ENCODE measurements around the gene SYCP1. TPM values are rescaled to one million over a fixed set of nuclear protein-coding genes. Genes with fewer than 3 reads are reported as not detected.
"Not testable (repeated sequence)": the region's sequence is repeated elsewhere in the genome, so short reads cannot be mapped to it uniquely, and the experiment has no call there.

SYCP1 gene
- total RNA-seq, 1 experiment from 2014 or later = not detected

DNA sequence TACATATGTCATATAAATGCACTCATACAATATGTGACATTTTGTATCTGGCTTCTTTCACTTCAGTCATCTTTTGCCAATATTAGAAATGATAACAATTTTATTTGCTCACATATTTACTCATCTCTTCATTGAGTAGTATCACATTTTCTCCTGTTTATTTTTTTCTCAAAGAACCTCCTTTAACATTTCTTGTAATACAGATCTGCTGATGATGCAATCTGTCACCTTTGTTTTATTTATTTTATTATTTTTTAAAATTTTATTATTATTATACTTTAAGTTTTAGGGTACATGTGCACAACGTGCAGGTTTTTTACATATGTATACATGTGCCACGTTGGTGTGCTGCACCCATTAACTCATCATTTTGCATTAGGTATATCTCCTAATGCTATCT lies 159.1 kb downstream of the SYCP1 start:
- H3K9me3 ChIP-seq = no peaks in the 10 kb centered on the region
- Mint-ChIP-seq H3K4me3 (ENCODE audit: unreplicated experiment) (no peak overlapping the region), H3K27ac (ENCODE audit: unreplicated experiment) (no peak overlapping the region), H3K9me3 (ENCODE audit: unreplicated experiment) (no peaks in the 10 kb centered on the region), H3K4me1 (ENCODE audit: low read depth, unreplicated experiment) (no peaks in the 10 kb centered on the region), H3K36me3 (ENCODE audit: insufficient read depth, unreplicated experiment) (no peaks in the 10 kb centered on the region), H3K27me3 (ENCODE audit: insufficient read depth, unreplicated experiment) (no peaks in the 10 kb centered on the region)
- H3K27me3 ChIP-seq (replicated peaks; ENCODE audit: control insufficient read depth, insufficient read depth, low read length) = no peaks in the 10 kb centered on the region
- no TSS peak for BruUV-seq (replicated peaks)
- ChIA-PET CTCF (no interaction called here), POLR2A (no interaction called here)
- TF ChIP-seq, protein P1, sequence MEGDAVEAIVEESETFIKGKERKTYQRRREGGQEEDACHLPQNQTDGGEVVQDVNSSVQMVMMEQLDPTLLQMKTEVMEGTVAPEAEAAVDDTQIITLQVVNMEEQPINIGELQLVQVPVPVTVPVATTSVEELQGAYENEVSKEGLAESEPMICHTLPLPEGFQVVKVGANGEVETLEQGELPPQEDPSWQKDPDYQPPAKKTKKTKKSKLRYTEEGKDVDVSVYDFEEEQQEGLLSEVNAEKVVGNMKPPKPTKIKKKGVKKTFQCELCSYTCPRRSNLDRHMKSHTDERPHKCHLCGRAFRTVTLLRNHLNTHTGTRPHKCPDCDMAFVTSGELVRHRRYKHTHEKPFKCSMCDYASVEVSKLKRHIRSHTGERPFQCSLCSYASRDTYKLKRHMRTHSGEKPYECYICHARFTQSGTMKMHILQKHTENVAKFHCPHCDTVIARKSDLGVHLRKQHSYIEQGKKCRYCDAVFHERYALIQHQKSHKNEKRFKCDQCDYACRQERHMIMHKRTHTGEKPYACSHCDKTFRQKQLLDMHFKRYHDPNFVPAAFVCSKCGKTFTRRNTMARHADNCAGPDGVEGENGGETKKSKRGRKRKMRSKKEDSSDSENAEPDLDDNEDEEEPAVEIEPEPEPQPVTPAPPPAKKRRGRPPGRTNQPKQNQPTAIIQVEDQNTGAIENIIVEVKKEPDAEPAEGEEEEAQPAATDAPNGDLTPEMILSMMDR (IDR thresholded peaks at IDR 0.05; ENCODE audit: insufficient read depth in 1 of 2, low read depth in 1 of 2, low read length in 1 of 2, severe bottlenecking in 1 of 2, unreplicated experiment in 1 of 2) = no peak
- no peaks in the 10 kb centered on the region for H3K4me1 ChIP-seq
- intact Hi-C loops (cut with micrococcal nuclease; ENCODE audit: unreplicated experiment) = no loop called here
- no peaks in the 10 kb centered on the region for H3K36me3 ChIP-seq (ENCODE audit: control insufficient read depth, insufficient read depth, low read length)
- no peak for DNase-seq
- no peak overlapping the region for H3K4me3 ChIP-seq (ENCODE audit: low read depth, low read length)

DNA sequence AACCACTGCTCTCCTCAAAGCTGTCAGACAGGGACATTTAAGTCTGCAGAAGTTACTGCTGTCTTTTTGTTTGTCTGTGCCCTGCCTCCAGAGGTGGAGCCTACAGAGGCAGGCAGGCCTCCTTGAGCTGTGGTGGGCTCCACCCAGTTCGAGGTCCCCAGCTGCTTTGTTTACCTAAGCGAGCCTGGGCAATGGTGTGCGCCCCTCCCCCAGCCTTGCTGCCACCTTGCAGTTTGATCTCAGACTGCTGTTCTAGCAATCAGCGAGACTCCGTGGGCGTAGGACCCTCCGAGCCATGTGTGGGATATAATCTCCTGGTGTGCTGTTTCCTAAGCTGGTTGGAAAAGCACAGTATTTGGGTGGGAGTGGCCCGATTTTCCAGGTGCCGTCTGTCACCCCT lies 164.9 kb downstream of the SYCP1 start:
- intact Hi-C loops (cut with micrococcal nuclease; ENCODE audit: unreplicated experiment); H3K36me3 Mint-ChIP-seq (ENCODE audit: insufficient read depth, unreplicated experiment); H3K27ac Mint-ChIP-seq (ENCODE audit: unreplicated experiment): not testable (repeated sequence)

DNA sequence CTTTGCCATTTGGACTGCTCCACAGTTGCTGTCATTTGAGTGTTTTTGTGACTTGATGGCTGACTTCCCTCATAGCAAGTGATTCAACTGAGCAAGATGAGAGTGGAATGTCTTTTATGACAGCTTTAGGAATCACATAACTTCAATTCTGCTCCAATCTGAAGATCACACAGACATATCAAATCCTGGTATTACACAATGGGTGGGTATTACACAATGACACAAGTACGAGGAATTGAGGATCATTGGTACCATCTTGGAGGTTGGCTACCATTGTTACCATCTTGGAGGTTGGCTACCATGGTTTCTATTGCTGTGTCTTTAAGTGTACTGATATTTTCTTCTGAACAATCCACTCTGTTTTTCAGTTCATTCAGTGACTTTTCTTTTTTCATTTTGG lies 166.5 kb downstream of the SYCP1 start:
- DNase-seq = no peak

More for the DNA sequence above, 164.9 kb downstream of the SYCP1 start:
- H3K4me1 ChIP-seq; H3K36me3 ChIP-seq (ENCODE audit: control insufficient read depth, insufficient read depth, low read length); H3K4me3 Mint-ChIP-seq (ENCODE audit: unreplicated experiment); H3K9me3 ChIP-seq; H3K27me3 Mint-ChIP-seq (ENCODE audit: insufficient read depth, unreplicated experiment); H3K4me1 Mint-ChIP-seq (ENCODE audit: low read depth, unreplicated experiment); H3K4me3 ChIP-seq (ENCODE audit: low read depth, low read length); BruUV-seq (replicated peaks); H3K27me3 ChIP-seq (replicated peaks; ENCODE audit: control insufficient read depth, insufficient read depth, low read length); POLR2A ChIA-PET; CTCF ChIA-PET; H3K9me3 Mint-ChIP-seq (ENCODE audit: unreplicated experiment); DNase-seq: not testable (repeated sequence)

More for the DNA sequence above, 166.5 kb downstream of the SYCP1 start:
- Histone ChIP-seq H3K9me3 (no peaks in the 10 kb centered on the region), H3K4me1 (no peaks in the 10 kb centered on the region), H3K27me3 (replicated peaks; ENCODE audit: control insufficient read depth, insufficient read depth, low read length) (no peaks in the 10 kb centered on the region), H3K4me3 (ENCODE audit: low read depth, low read length) (no peak overlapping the region), H3K36me3 (ENCODE audit: control insufficient read depth, insufficient read depth, low read length) (no peaks in the 10 kb centered on the region)
- no TSS peak for BruUV-seq (replicated peaks)
- CTCF ChIA-PET = no interaction called here
- Mint-ChIP-seq H3K27me3 (ENCODE audit: insufficient read depth, unreplicated experiment) (no peaks in the 10 kb centered on the region), H3K27ac (ENCODE audit: unreplicated experiment) (no peak overlapping the region), H3K4me1 (ENCODE audit: low read depth, unreplicated experiment) (no peaks in the 10 kb centered on the region), H3K36me3 (ENCODE audit: insufficient read depth, unreplicated experiment) (no peaks in the 10 kb centered on the region), H3K9me3 (ENCODE audit: unreplicated experiment) (no peaks in the 10 kb centered on the region), H3K4me3 (ENCODE audit: unreplicated experiment) (no peak overlapping the region)
- POLR2A ChIA-PET = no interaction called here
- intact Hi-C loops (cut with micrococcal nuclease; ENCODE audit: unreplicated experiment) = no loop called here
- TF ChIP-seq, protein P1 (IDR thresholded peaks at IDR 0.05; ENCODE audit: insufficient read depth in 1 of 2, low read depth in 1 of 2, low read length in 1 of 2, severe bottlenecking in 1 of 2, unreplicated experiment in 1 of 2) = no peak

Measured in Caco-2 (cell line).